Measurements from ENCODE around the gene SEZ6. TPM values are rescaled to one million over a fixed set of nuclear protein-coding genes. Genes with fewer than 3 reads are reported as not detected.

The SEZ6 gene
- total and polyA plus RNA-seq, 10 of the 15 experiments (the other 5 are each of a cell fraction or from before 2014, with no cell fraction given): 0.05 to 0.87 (median 0.17) TPM; not detected in 4

DNA sequence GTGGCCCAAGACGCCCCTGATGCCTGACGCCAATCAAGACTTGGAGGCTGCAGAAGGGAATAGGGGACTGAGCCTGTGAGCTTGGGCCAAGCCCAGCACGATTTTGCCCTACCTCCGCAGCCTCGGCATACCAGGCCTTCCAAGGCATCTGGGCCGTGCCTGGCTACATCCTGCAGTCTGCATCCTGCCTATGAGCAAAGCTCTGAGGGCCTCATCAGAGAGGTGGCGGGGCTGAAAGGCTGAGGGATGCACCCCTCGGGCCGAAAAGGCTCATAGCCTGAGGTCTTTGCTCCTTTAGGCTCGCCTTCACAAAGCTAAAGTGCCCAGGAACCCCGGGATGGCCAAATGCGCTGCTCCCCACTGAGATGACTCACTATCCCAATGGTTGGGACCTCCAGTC, 2.5 kb downstream of the SEZ6 start:
- Histone ChIP-seq H3K4me1 (ENCODE audit: control insufficient read depth, insufficient read depth, low read length) (no peaks in the 10 kb centered on the region), H3K79me2 (ENCODE audit: control insufficient read depth, insufficient read depth, low read length) (no peaks in the 10 kb centered on the region), H3K36me3 (ENCODE audit: control insufficient read depth in 2 of 2, insufficient read depth in 2 of 2, low read length in 1 of 2) (no peaks in the 10 kb centered on the region), H3K9ac (ENCODE audit: control insufficient read depth, insufficient read depth, low read length) (no peak overlapping the region), H3K4me2 (ENCODE audit: control insufficient read depth, insufficient read depth) (no peak overlapping the region), H3K27ac (ENCODE audit: control insufficient read depth, insufficient read depth) (no peak overlapping the region), H4K20me1 (ENCODE audit: control insufficient read depth, insufficient read depth) (no peaks in the 10 kb centered on the region), H2AFZ (ENCODE audit: control insufficient read depth, low read depth, low read length) (no peak overlapping the region), H3K9me3 (replicated peaks; ENCODE audit: control insufficient read depth, insufficient read depth, low read length) (no peaks in the 10 kb centered on the region), H3K4me3 (no peak overlapping the region), H3K27me3 (replicated peaks in 1 of 2; ENCODE audit: control insufficient read depth in 2 of 2, insufficient read depth in 2 of 2, low read length in 1 of 2) (peaks cover 4 to 18% of the 10 kb centered on the region in 2 experiments)
- TF ChIP-seq NRF1 (conservative IDR thresholded peaks at IDR 0.05; ENCODE audit: low read depth, low read length): no peak
- TF ChIP-seq JUNB (IDR thresholded peaks at IDR 0.05): no peak
- FAIRE-seq (no peak), ATAC-seq (no peak), DNase-seq (ENCODE audit: low read depth, low spot score) (no peak)
- WGBS (ENCODE audit: insufficient coverage, insufficient replicate concordance, low lambda C conversion rate, missing lambda C conversion rate): 36% methylated on average over 11 of the region's 12 CpGs
- RAD21 ChIA-PET (ENCODE audit: unreplicated experiment): no interaction called here
- POLR2A ChIA-PET: no interaction called here
- BruUV-seq (replicated peaks): no TSS peak
- SMC1A ChIA-PET (ENCODE audit: uncharacterized antibody, unreplicated experiment): no interaction called here
- CTCF ChIA-PET: interaction anchor here (3.3 kb wide), 1 partner anchor 38 kb away, joined by 11 read pairs; no protein-coding TSS in a partner anchor
- intact Hi-C loops (cut with micrococcal nuclease; ENCODE audit: unreplicated experiment): no loop called here
- in situ Hi-C loops (cut with MboI): no loop called here

DNA sequence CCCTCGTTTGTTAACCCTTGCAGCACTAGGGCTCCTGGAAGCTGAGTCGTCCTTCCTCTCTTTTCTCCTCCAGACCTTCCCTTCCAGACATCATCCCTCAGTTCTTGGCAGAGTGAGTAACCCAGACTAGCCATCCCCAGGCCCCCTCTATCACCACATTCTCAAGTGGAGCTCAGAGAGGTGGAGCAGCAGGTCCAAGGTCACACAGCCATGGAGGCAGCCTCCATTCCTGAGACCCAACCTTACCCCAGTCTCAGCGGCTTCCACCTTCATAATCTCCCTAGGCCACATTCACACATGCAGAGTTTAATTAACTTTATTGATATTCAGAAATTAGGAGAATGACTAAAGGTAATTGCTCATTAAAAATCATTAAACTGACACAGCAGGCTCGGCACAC, 3.0 kb downstream of the SEZ6 start:
- BruUV-seq (replicated peaks): no TSS peak
- FAIRE-seq (no peak), ATAC-seq (no peak), DNase-seq (ENCODE audit: low read depth, low spot score) (no peak)
- TF ChIP-seq IKZF2 (IDR thresholded peaks at IDR 0.05) (no peak), CEBPB (IDR thresholded peaks at IDR 0.05; ENCODE audit: borderline replicate concordance in 1 of 2, low read depth in 2 of 2, low read length in 2 of 2) (no peak), POU2F2 (IDR thresholded peaks at IDR 0.05; ENCODE audit: borderline replicate concordance, low read depth, low read length) (no peak), HDAC6 (IDR thresholded peaks at IDR 0.05; ENCODE audit: unreplicated experiment) (no peak), SREBF2 (IDR thresholded peaks at IDR 0.05; ENCODE audit: low read length) (no peak), NRF1 (conservative IDR thresholded peaks at IDR 0.05; ENCODE audit: low read depth, low read length) (no peak), SIN3A (IDR thresholded peaks at IDR 0.05; ENCODE audit: low read depth, low read length) (no peak), TBL1XR1 (IDR thresholded peaks at IDR 0.05; ENCODE audit: low read depth, low read length) (no peak)
- TF ChIP-seq, protein P1, sequence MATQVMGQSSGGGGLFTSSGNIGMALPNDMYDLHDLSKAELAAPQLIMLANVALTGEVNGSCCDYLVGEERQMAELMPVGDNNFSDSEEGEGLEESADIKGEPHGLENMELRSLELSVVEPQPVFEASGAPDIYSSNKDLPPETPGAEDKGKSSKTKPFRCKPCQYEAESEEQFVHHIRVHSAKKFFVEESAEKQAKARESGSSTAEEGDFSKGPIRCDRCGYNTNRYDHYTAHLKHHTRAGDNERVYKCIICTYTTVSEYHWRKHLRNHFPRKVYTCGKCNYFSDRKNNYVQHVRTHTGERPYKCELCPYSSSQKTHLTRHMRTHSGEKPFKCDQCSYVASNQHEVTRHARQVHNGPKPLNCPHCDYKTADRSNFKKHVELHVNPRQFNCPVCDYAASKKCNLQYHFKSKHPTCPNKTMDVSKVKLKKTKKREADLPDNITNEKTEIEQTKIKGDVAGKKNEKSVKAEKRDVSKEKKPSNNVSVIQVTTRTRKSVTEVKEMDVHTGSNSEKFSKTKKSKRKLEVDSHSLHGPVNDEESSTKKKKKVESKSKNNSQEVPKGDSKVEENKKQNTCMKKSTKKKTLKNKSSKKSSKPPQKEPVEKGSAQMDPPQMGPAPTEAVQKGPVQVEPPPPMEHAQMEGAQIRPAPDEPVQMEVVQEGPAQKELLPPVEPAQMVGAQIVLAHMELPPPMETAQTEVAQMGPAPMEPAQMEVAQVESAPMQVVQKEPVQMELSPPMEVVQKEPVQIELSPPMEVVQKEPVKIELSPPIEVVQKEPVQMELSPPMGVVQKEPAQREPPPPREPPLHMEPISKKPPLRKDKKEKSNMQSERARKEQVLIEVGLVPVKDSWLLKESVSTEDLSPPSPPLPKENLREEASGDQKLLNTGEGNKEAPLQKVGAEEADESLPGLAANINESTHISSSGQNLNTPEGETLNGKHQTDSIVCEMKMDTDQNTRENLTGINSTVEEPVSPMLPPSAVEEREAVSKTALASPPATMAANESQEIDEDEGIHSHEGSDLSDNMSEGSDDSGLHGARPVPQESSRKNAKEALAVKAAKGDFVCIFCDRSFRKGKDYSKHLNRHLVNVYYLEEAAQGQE (IDR thresholded peaks at IDR 0.05; ENCODE audit: low read depth, low read length): no peak
- TF ChIP-seq, protein P2, sequence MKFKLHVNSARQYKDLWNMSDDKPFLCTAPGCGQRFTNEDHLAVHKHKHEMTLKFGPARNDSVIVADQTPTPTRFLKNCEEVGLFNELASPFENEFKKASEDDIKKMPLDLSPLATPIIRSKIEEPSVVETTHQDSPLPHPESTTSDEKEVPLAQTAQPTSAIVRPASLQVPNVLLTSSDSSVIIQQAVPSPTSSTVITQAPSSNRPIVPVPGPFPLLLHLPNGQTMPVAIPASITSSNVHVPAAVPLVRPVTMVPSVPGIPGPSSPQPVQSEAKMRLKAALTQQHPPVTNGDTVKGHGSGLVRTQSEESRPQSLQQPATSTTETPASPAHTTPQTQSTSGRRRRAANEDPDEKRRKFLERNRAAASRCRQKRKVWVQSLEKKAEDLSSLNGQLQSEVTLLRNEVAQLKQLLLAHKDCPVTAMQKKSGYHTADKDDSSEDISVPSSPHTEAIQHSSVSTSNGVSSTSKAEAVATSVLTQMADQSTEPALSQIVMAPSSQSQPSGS (IDR thresholded peaks at IDR 0.05; ENCODE audit: low read length): no peak
- H3K27me3 ChIP-seq (replicated peaks in 1 of 2; ENCODE audit: control insufficient read depth in 2 of 2, insufficient read depth in 2 of 2, low read length in 1 of 2): peaks cover 4 to 18% of the 10 kb centered on the region in 2 experiments
- H3K9me3 ChIP-seq (replicated peaks; ENCODE audit: control insufficient read depth, insufficient read depth, low read length): no peaks in the 10 kb centered on the region
- H3K4me1 ChIP-seq (ENCODE audit: control insufficient read depth, insufficient read depth, low read length): no peaks in the 10 kb centered on the region
- H3K9ac ChIP-seq (ENCODE audit: control insufficient read depth, insufficient read depth, low read length): no peak overlapping the region
- in situ Hi-C loops (cut with MboI): no loop called here
- SMC1A ChIA-PET (ENCODE audit: uncharacterized antibody, unreplicated experiment): no interaction called here
- H2AFZ ChIP-seq (ENCODE audit: control insufficient read depth, low read depth, low read length): no peak overlapping the region
- H3K4me3 ChIP-seq: no peak overlapping the region
- 15% methylated on average over 4 of the region's 4 CpGs for WGBS (ENCODE audit: insufficient coverage, insufficient replicate concordance, low lambda C conversion rate, missing lambda C conversion rate)
- intact Hi-C loops (cut with micrococcal nuclease; ENCODE audit: unreplicated experiment): no loop called here
- RAD21 ChIA-PET (ENCODE audit: unreplicated experiment): no interaction called here
- CTCF ChIA-PET: interaction anchor here (3.3 kb wide), 1 partner anchor 38 kb away, joined by 11 read pairs; no protein-coding TSS in a partner anchor
- H3K36me3 ChIP-seq (ENCODE audit: control insufficient read depth in 2 of 2, insufficient read depth in 2 of 2, low read length in 1 of 2): no peaks in the 10 kb centered on the region
- POLR2A ChIA-PET: no interaction called here
- no peak overlapping the region for H3K27ac ChIP-seq (ENCODE audit: control insufficient read depth, insufficient read depth)
- H4K20me1 ChIP-seq (ENCODE audit: control insufficient read depth, insufficient read depth): no peaks in the 10 kb centered on the region
- H3K79me2 ChIP-seq (ENCODE audit: control insufficient read depth, insufficient read depth, low read length): no peaks in the 10 kb centered on the region
- H3K4me2 ChIP-seq (ENCODE audit: control insufficient read depth, insufficient read depth): no peak overlapping the region

Measured in GM12878 (cell line).